ENCODE measurements around the gene AKAP7.

DNA sequence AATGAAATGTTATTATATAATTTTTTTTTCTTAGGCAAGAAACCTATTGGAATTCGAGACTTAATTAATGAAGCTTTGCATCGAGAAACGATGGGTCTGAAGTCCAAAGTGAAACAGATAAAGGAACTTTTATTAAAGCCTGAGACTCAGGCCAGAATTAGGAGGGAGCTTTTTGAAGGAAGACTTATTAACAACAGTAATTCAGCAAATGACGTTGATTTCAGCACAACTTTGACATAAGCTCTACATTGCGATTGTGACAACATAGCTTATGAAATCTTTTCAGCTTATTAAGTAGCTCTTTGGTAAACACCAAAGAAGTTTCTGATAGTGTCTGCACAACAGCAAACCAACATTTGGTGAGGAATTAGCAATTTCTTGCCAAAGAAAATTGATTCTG lies 147.1 kb downstream of the AKAP7 start:
- TF ChIP-seq, protein P1, sequence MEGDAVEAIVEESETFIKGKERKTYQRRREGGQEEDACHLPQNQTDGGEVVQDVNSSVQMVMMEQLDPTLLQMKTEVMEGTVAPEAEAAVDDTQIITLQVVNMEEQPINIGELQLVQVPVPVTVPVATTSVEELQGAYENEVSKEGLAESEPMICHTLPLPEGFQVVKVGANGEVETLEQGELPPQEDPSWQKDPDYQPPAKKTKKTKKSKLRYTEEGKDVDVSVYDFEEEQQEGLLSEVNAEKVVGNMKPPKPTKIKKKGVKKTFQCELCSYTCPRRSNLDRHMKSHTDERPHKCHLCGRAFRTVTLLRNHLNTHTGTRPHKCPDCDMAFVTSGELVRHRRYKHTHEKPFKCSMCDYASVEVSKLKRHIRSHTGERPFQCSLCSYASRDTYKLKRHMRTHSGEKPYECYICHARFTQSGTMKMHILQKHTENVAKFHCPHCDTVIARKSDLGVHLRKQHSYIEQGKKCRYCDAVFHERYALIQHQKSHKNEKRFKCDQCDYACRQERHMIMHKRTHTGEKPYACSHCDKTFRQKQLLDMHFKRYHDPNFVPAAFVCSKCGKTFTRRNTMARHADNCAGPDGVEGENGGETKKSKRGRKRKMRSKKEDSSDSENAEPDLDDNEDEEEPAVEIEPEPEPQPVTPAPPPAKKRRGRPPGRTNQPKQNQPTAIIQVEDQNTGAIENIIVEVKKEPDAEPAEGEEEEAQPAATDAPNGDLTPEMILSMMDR (IDR thresholded peaks at IDR 0.05; ENCODE audit: insufficient read depth, low read length, poor library complexity, severe bottlenecking) = no peak
- no peak for TF ChIP-seq EZH2phosphoT487 (conservative IDR thresholded peaks at IDR 0.05; ENCODE audit: low read length)

All from SU-DHL-6 (cell line).